IMR-90 (cell line): Measurements from ENCODE around the gene LAPTM5.

Experiments used
- BHLHE40 ChIP-seq: fragments of 150-350 bp; IDR thresholded peaks from 2 replicates; pipeline ENCODE4 v1.6.1; 2016; ENCODE audit warnings: mild to moderate bottlenecking, low read depth, low read length
- CEBPB ChIP-seq: IDR thresholded peaks from 2 replicates; pipeline ENCODE4 v1.6.1; 2012; ENCODE audit warnings: low read depth, low read length, improper control_type of control experiment
- CHD1 ChIP-seq: IDR thresholded peaks from 2 replicates; pipeline ENCODE4 v1.6.1; 2012; ENCODE audit warnings: low read depth, low read length, improper control_type of control experiment
- ELK1 ChIP-seq: fragments of 150-350 bp; IDR thresholded peaks from 2 replicates; pipeline ENCODE4 v1.6.1; 2016; ENCODE audit warnings: low read depth, mild to moderate bottlenecking, low read length, moderate library complexity, borderline replicate concordance
- FOS ChIP-seq: fragments of 150-350 bp; IDR thresholded peaks from 2 replicates; pipeline ENCODE4 v1.6.1; 2016; ENCODE audit warnings: low read depth, low read length
- MAZ ChIP-seq: IDR thresholded peaks from 2 replicates; pipeline ENCODE4 v1.6.1; 2012; ENCODE audit warnings: low read depth, mild to moderate bottlenecking, low read length, improper control_type of control experiment, moderate library complexity, borderline replicate concordance
- MXI1 ChIP-seq: IDR thresholded peaks from 2 replicates; pipeline ENCODE4 v1.6.1; 2012; ENCODE audit warnings: low read depth, mild to moderate bottlenecking, low read length, moderate library complexity, borderline replicate concordance
- NFE2L2 ChIP-seq: fragments of 150-350 bp; IDR thresholded peaks from 2 replicates; pipeline ENCODE4 v1.6.1; 2016; ENCODE audit warnings: low read depth, mild to moderate bottlenecking, low read length
- POLR2A ChIP-seq: IDR thresholded peaks from 2 replicates; pipeline ENCODE4 v1.6.1; 2012; ENCODE audit warnings: mild to moderate bottlenecking, low read depth, low read length
- RAD21 ChIP-seq: IDR thresholded peaks from 2 replicates; pipeline ENCODE4 v1.6.1; 2012; ENCODE audit warnings: low read length, improper control_type of control experiment
- RCOR1 ChIP-seq: IDR thresholded peaks from 2 replicates; pipeline ENCODE4 v1.6.1; 2012; ENCODE audit warnings: mild to moderate bottlenecking, low read length, improper control_type of control experiment; ENCODE audit not compliant: insufficient replicate concordance
- RFX5 ChIP-seq: IDR thresholded peaks from 2 replicates; pipeline ENCODE4 v1.8.0; 2012; ENCODE audit warnings: low read depth, mild to moderate bottlenecking, low read length, moderate library complexity
- TF ChIP-seq, protein P1 (sequence below): conservative IDR thresholded peaks from 2 replicates; pipeline ENCODE4 v1.5.1; 2012; ENCODE audit warnings: mild to moderate bottlenecking, low read depth, low read length, improper control_type of control experiment

GRCh38 chr1:30704271-30704670 is 53.3 kb downstream of the LAPTM5 start:
- TF ChIP-seq RFX5 (no peak), CEBPB (no peak), BHLHE40 (no peak), POLR2A (no peak), MXI1 (no peak), ELK1 (no peak), MAZ (no peak), RAD21 (no peak), RCOR1 (no peak), CHD1 (no peak), FOS (no peak), NFE2L2 (no peak)
- TF ChIP-seq, protein P1, sequence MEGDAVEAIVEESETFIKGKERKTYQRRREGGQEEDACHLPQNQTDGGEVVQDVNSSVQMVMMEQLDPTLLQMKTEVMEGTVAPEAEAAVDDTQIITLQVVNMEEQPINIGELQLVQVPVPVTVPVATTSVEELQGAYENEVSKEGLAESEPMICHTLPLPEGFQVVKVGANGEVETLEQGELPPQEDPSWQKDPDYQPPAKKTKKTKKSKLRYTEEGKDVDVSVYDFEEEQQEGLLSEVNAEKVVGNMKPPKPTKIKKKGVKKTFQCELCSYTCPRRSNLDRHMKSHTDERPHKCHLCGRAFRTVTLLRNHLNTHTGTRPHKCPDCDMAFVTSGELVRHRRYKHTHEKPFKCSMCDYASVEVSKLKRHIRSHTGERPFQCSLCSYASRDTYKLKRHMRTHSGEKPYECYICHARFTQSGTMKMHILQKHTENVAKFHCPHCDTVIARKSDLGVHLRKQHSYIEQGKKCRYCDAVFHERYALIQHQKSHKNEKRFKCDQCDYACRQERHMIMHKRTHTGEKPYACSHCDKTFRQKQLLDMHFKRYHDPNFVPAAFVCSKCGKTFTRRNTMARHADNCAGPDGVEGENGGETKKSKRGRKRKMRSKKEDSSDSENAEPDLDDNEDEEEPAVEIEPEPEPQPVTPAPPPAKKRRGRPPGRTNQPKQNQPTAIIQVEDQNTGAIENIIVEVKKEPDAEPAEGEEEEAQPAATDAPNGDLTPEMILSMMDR = no peak
